Heart left ventricle (tissue), 16 donors: ENCODE results near the gene TTC7B. TPM values are rescaled to one million over a fixed set of nuclear protein-coding genes. Genes with fewer than 3 reads are reported as not detected.

Source experiments
- ATAC-seq, 4 donors: fragments of 200-7000 bp; cut with Tn5 transposase; one replicate each; pipeline ENCODE4 v1.9.1; 2020 to 2022; ENCODE audit warnings: moderate library complexity in 4 of 4, mild to moderate bottlenecking in 3 of 4, moderate number of reproducible peaks in 1 of 4
- DNase-seq, 5 donors: peaks; one replicate each; pipeline ENCODE4 v3.0.0-alpha.2; 2020
- H3K27ac ChIP-seq, 12 donors: fragments of 200-600 bp; sonication (generic) in 4 of 12; one replicate each; pipeline versions ENCODE4 v1.5.0 to v1.8.0; 2016 to 2022; ENCODE audit warnings: mild to moderate bottlenecking in 2 of 12
- H3K27me3 ChIP-seq, 9 donors: fragments of 200-600 bp; sonication (generic) in 2 of 9; one replicate each; pipeline versions ENCODE4 v1.5.1 to v1.8.0; 2016 to 2022; ENCODE audit warnings: mild to moderate bottlenecking in 3 of 9
- H3K36me3 ChIP-seq, 9 donors: fragments of 200-600 bp; sonication (generic) in 2 of 9; one replicate each; pipeline versions ENCODE4 v1.5.0 to v1.8.0; 2018 to 2022; ENCODE audit warnings: mild to moderate bottlenecking in 2 of 9
- H3K4me1 ChIP-seq, 12 donors: fragments of 200-600 bp; sonication (generic) in 4 of 12; one replicate each; pipeline versions ENCODE4 v1.5.0 to v1.8.0; 2016 to 2022; ENCODE audit warnings: mild to moderate bottlenecking in 3 of 12
- H3K4me3 ChIP-seq, 12 donors: fragments of 200-600 bp; sonication (generic) in 4 of 12; one replicate each; pipeline versions ENCODE4 v1.5.0 to v1.8.0; 2017 to 2022; ENCODE audit warnings: mild to moderate bottlenecking in 9 of 12, moderate library complexity in 4 of 12
- H3K9me3 ChIP-seq, 12 donors: fragments of 200-600 bp; sonication (generic) in 4 of 12; one replicate each; pipeline versions ENCODE4 v1.5.0 to v1.8.0; 2016 to 2022; ENCODE audit warnings: mild to moderate bottlenecking in 1 of 12
- CTCF ChIP-seq, 12 donors: fragments of 200-600 bp; sonication (generic) in 4 of 12; IDR thresholded peaks; one replicate each; pipeline versions ENCODE4 v1.5.0 to v1.8.0; 2018 to 2022; ENCODE audit warnings: antibody characterized with exemption in 12 of 12, mild to moderate bottlenecking in 5 of 12
- POLR2A ChIP-seq, 2 donors: fragments of 450-650 bp; IDR thresholded peaks; one replicate each; pipeline ENCODE4 v1.6.1; 2017; ENCODE audit warnings: antibody characterized with exemption in 2 of 2, mild to moderate bottlenecking in 2 of 2, moderate library complexity in 2 of 2
- WGBS, 4 donors: extraction: QIAGEN DNeasy Blood & Tissue Kit in 2 of 4; methylation state at CpG; one replicate each; pipeline versions ENCODE4 v1.1.5 to v1.1.7; 2013 to 2018; 5-methylcytosine and 5-hydroxymethylcytosine counted together
- intact Hi-C, 10 donors: fragments of 100-400 bp; cut with DNase I; formaldehyde crosslinking; loops; one replicate each; pipeline versions ENCODE4 v1.11.1 to v1.14.2; 2022
- polyA plus RNA-seq, 2 donors: library from polyadenylated mRNA; stranded (reverse); fragments of 200-250 nt; gene quantifications; one replicate each; pipeline ENCODE4 v1.2.3, GENCODE V29; 2013
- total RNA-seq, 9 donors: library from RNA; depleted of rRNA in 2 of 9; stranded (reverse); fragments of >200 nt in 2 of 9; fragmentation: NEBNext Ultra II Directional in 3 of 9; extraction: Animal tissue kit (Norgen Biotek cat#: 25700) in 3 of 9; gene quantifications; one replicate each; pipeline versions ENCODE4 v1.1.0 to v1.2.4, GENCODE V29; 2016 to 2023
- donor health status: ischemic (EF 13 %, LVEDD 7.1; RV severe dilation, severe dysfunction).
- donor health status: healthy with polysubstance abuse.
- donor health status: DM: no; HTN: yes; CAD: no.
- donor health status: DM: no; HTN: no; CAD: no.
- donor health status: ischemic (EF 25% LVEDD 6.9; RV normal size, moderate dysfunction).
- donor health status: ischemic (EF 25% LVEDD 5.7; RV mildly dilated, moderate dysfunction).
- donor health status: healthy.
- donor health status: DM: yes; HTN: yes; CAD: no.
- donor health status: ischemic (EF 35%, LVEDD 5.7; RV mildly dilated, moderate dysfunction).
- donor health status: nonischemic (EF 11% LVEDD 7.7; RV severe dilation, severe dysfunction).
- donor health status: DM: yes; HTN: yes; CAD: no.
- donor health status: PGD.
- donor health status: ischemic (EF 29% LVEDD 5.4; RV normal size, mild dysfunction).
- donor health status: nonischemic (EF 23%, LVEDD 6.1; RV moderate dilation, normal function).

Gene TTC7B
- total and polyA plus RNA-seq, 11 donors, result 20.3 to 76.1 (median 62.6) TPM

- TF ChIP-seq CTCF (IDR thresholded peaks at IDR 0.05) (no peak), POLR2A (IDR thresholded peaks at IDR 0.05) (no peak)
- H3K4me1 ChIP-seq, result peaks cover 0 to 24% (median 5%) of the 10 kb centered on the region in 12 donors
- H3K27ac ChIP-seq, result peak overlapping the region in 10 of 12 donors; percentile 2 to 72 (median 54)
- peaks cover 0 to 10% (median 0%) of the 10 kb centered on the region in 12 donors for H3K9me3 ChIP-seq
- DNase-seq (no peak), ATAC-seq (peak in 1 of 4 donors; percentile 35)
- no peaks in the 10 kb centered on the region for H3K36me3 ChIP-seq
- no peaks in the 10 kb centered on the region for H3K27me3 ChIP-seq
- intact Hi-C loops, result no loop called here
- H3K4me3 ChIP-seq, result no peak overlapping the region
- 76 to 83% (median 80%) methylated on average over 2 of the region's 2 CpGs for WGBS, 4 donors
Observed at GRCh38 chr14:90483117-90483516, 333.1 kb downstream of the TTC7B start.

DNA sequence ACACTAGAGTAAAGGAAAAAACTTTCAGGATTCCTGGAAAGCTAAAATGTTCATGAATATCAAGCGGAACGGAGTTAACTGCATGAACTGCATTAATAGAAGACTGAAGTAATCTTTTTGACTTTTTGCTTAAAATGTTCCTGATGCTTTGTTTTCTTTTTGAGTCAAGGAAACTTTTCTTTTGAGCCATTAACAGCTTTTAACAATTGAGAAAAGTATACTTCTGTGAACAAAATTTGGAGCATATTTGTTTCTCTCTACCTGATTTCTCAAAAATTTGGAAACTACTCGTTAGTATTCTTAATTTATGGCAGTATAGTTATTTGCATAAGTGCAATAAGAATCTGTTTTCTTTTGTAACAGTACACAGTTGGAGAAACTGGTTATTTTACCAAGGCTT lies 340.9 kb downstream of the TTC7B start:
- no peaks in the 10 kb centered on the region for H3K27me3 ChIP-seq
- WGBS, 4 donors, result 81 to 92% (median 87%) methylated on average over 3 of the region's 3 CpGs
- no peak overlapping the region for H3K27ac ChIP-seq
- DNase-seq (no peak), ATAC-seq (no peak)
- TF ChIP-seq POLR2A (IDR thresholded peaks at IDR 0.05) (no peak), CTCF (IDR thresholded peaks at IDR 0.05) (no peak)
- no peak overlapping the region for H3K4me3 ChIP-seq
- H3K9me3 ChIP-seq, result peaks cover 0 to 29% (median 12%) of the 10 kb centered on the region in 12 donors
- intact Hi-C loops, result no loop called here
- H3K36me3 ChIP-seq, result no peaks in the 10 kb centered on the region
- peaks cover 0 to 3% (median 0%) of the 10 kb centered on the region in 12 donors for H3K4me1 ChIP-seq

Other genes with a start within 250 kb of the TTC7B start
- 10 to 100 TPM in 3 of 9 donors, 1 to 10 TPM in 6; 6.5 to 13.3 (median 8.7) TPM for gene RPS6KA5, start 244.2 kb upstream of the TTC7B start, total RNA-seq
- 1 to 10 TPM in 1 of 2 donors, under 1 TPM in 1; 0.72 to 1.8 TPM for gene RPS6KA5, start 244.2 kb upstream of the TTC7B start, polyA plus RNA-seq